Fibroblast of skin of right quadriceps (primary cell): ENCODE data around the gene RAB14.
A peak's percentile ranks its signal among the peaks of the same experiment; 100 is the strongest.

Experiments
- DNase-seq: peaks from one replicate; pipeline ENCODE4 v3.0.0-alpha.2; 2013

RAB14 gene

DNA sequence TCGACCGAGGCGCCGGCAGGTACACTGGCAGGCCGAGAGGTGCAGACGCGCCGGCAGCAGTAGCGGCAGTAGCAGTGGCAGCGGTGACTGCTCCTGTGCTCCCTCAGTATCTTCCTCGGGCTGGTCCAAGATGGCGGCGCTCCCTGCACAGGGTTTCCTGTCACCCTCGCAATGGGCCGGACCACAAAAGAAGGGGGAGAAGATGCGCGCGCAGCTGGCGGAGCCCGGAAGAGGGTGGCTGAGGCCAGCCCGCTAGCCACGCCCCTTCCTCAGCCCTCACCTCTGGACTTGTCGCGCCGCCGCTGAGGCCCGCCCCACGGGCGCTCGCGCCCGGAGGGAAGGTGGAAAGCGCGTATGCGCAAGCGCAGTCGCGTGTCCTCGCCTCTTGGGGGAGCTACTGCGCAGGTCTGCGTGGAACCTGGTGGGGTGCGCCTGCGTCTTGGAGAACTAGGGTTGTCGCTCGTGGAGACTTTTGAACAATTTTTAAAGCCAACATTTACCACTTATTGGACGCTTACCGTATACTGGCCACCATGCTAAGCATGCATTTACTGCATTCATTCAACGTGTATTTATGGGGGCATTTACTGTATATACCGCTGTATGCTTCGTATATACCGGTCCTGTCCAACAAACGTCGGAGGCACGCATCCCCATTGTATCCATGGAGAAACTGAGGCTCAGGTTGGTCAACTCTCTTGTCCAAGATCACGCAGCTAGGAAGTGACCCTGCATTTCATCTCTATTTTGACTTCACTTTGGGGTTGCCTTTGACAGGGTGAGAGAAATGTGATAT lies at the start of gene RAB14:
TSS of gene RAB14 (minus strand) at position 132 of the 796 bp plus-strand sequence. CDS start 8,457 bp downstream, outside the sequence.
- DNase-seq = peak; percentile 97

DNA sequence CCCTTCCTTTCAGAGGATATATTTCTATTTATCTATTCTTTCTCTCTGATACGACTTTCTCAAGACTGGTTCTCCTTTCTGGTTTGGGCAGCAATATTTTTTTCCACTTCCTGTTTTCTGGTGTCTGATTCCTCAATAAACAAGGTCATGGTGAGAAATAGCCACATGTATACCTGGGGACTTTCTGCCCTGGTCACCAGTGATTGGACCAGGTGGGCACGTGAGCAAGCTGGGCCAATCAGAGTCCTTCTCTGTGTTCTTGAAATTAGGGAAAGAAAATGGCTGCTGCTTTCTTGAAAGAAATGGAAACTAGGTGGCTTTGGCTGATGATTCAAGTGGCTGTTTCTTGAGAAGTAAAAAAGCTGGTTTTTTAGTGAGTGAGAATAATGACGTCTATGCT lies 47.9 kb upstream of the RAB14 start:
- DNase-seq = no peak

DNA sequence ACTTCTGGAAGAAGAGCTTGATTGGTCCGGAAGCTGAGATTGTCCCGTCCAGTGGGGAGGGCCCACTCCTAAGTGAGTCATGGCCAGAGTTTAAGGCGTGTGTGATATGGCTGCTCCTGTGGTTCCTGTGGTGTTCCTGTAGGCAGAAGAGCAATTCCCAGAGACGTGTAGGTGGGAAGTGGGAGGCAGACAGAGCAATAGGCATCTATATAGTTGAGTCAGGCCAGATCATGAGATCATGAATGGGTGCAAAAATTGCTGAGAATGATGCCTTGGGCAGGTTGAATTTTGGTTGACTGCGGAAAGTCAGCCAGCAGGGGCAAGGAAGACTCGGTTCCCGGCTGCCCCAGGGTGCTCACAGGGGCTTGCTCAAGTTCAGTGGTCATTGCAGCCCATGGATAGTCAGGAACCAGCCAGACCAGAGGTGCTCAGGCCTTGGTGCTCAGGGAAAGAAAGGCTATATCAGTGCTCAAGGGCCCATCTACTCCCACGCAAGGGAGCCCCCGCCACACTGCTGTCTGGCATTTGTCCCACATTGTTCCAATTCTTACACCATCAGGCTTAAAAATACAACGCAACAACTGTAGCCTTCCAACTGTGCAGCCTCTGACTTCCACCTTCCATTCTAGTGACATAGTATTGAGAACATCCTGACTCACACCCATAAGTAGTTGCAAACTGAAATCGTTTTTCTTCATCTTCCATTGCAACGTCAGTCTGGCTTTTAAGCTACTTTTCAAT lies 45.3 kb upstream of the RAB14 start:
- peak; percentile 92 for DNase-seq

DNA sequence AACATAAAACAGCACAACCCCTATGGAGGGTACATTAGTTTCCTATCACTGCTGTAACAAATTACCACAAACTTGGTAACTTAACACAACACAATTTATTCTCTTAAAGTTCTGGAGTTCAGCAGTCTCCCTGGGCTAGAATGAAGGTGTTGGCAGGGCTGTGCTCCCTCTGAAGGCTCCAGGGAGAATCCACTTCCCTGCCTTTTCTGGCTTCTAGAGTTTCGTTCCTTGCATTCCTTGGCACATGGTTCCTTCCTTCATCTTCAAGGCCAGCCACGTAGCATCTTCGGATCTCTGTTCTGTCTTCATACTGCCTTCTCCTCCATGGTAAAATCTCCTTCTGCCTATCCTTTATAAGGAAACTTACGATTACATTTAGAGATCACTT lies 41.3 kb upstream of the RAB14 start:
- DNase-seq = no peak

DNA sequence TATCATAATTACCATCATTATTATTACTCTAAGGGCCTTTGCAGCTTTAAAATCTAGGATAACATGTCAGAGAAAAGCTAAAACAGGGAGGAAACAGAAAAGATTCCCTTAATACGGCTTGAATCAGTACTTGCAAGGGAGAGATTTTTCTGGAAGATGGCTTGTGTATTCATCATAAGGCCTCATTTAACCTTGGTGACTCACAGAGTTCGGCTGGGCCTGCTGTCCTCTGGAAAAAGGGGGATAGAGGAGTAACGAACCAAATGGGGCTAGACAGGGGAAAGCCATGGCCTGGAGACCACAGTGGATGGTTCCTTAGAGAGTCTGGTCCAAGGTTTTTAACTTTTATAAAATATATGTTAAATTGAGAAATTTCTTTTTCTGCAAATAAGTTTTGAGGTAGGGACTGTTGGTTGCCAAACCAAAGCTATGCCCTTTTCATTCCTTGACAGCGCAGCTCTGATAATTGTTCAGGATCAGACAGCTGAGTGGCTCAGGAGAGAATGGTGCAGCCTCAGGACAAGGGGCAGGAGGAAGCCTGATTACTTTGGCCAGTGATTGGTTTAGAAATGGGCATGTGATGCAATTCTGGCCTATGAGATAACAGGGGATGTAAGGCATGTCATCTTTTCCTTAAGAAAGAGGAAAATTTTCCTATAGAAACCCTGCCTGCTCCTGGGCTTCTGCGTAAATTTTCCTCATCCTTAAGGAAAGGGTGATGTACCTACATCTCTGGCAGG lies 40.7 kb upstream of the RAB14 start:
- DNase-seq = peak; percentile 55

DNA sequence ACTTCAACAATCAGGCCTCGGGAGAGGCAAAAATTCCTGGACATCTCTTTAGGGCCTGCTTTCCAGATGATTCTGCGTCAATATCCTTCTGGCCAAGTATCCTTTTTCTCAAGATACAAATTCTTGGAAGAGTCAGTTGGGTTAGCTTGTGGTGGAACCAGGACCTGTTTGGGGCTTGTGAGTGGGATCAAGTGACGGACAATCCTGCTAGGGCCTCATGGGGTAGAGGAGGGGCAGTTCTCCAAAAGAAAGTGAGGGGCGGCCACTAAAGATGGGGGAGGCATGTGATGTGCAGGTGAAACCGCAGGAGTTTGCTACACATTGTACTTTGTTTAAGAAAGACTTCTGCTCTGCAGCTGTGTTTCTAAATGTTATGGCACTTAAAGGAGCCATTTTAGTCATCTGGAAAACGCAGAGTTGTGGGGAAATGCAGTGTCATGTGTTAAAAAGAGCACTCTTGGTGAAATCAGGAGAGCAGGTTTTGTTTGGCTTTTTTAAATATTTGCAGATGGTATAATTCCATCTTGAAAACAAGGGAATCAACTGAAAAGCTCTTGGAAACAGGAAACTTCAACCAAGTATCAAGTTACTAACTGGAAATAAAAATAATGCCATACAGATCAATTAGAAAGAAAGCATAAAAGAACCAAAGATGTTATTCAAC lies 38.9 kb upstream of the RAB14 start:
- DNase-seq = peak; percentile 38

DNA sequence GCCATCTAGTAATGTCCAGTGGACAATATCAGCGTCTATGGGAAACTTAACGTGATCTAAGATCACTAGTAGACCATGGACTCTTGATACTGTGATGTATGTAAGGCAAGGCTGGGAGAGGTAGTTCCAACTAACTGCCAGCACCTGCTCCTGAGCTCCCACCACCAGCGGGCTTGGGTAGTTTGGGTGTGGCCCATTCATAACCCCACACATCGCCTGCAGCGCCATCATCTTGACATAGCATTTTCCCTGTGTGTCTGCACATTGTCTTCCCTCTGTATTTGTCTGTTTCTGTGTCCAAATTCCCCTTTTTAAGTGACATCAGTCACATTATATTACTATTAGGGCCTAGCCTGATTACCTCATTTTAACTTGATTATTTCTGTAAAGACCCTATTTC lies 38.2 kb upstream of the RAB14 start:
- DNase-seq = no peak

DNA sequence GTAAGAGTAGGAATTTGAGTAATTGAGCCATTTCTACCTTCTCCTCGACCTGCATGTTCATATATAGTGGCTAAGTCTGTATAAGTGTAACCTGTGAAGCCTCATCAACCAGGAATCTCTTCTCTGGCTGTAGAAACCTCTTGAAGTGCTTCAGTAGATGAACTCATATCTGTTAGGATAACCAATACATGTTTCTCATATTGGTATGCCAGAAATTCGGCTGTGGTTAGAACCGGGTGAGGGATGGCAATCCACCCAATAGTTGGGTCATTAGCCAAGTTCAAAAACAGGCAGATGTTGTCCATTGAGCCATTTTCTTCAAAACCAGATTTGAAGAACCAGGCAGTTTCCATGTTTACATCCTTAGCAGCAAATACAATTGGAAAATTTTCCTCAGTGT lies 37.4 kb upstream of the RAB14 start:
- DNase-seq = peak; percentile 19

DNA sequence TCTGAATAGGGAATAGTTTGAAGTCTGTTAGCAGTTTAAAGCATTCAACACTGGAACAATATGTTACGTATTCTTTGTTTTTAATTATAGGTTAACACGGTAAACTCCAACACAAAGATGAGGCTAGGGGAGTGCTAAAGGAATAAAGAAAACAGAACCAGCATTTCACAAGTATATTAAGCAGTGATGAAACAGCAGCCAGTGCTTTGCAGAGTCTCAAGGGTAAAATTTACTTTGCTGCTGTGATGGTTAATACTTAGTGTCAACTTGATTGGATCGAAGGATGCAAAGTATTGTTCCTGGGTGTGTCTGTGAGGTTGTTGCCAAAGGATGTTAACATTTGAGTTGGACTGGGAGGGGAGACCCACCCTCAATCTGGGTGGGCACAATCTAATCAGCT lies 36.2 kb upstream of the RAB14 start:
- no peak for DNase-seq

DNA sequence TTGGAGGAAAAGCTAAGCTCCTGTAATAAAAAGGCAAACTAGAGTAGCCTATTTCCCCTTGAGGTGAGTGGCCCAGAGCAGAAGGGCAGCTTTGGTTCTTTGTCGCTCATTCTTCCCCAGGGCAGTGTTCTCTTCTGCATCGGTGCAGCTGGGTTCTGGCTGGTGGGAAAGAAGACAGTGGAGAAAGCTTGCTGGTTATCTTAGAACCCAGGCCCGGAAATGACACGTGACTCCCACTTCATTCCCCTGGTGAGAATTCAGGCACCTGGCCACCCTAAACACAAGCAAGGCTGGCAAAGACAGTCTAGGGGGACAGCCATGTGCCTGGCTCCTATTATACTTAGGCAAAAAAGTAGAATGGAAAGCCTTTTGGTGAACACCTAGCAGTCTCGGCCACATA lies 33.8 kb upstream of the RAB14 start:
- no peak for DNase-seq

DNA sequence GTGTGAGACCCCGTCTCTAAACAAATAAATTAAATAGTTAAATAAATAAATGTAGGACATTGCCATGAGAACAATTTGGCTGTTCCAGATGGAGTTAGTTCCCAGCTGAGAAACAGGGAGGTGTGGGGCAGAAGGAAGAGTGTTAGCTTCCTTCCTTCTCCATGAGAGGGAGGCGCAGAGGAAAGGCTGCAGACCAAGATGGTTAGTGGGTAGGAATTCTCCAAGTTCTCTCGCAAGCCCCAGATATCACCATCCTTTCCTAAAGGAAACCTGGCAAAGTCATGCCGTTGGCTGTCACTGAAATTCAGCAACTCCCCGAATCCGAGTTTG lies 33.1 kb upstream of the RAB14 start:
- no peak for DNase-seq

DNA sequence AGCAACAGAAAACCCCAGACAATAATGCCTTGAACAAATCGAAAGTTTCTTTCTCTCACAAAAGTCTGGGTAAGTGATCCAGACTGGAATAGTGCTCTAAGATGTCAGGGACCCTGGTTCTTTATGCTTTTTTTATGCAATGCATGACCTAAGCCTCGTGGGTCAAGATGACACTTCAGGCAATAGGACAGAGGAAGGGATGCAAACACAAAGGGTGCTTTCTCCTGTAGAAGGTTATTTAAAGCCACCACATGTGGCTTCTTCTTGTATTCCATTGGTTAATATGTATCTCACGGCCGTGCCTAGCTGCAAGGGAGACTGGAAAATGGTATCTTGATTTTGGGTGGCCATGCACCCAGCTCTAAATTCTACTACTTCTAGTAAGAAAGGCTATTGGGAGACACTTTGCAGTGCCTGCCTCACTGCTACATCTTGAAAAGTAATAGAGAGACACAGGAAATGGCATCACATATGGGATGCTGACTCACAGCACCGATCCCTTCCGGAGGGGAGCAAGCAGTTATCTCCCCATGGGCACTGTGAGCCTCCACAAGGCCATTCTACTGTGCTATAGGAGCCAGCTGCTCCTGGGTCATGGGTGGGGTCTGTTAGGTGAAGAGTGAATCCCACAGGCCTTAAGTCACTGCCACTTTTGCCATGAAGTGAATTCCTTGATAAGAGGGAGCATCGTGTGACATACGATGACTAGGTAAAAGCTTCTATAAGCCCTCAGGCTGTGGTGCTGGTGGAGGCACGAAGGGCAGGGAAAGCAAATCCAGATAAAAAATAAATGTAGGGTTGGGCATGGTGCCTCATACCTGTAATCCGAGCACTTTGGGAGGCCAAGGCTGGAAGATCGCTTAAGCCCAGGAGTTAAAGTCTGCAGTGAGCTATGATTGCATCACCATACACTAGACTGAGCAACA lies 32.5 kb upstream of the RAB14 start:
- peak; percentile 66 for DNase-seq

DNA sequence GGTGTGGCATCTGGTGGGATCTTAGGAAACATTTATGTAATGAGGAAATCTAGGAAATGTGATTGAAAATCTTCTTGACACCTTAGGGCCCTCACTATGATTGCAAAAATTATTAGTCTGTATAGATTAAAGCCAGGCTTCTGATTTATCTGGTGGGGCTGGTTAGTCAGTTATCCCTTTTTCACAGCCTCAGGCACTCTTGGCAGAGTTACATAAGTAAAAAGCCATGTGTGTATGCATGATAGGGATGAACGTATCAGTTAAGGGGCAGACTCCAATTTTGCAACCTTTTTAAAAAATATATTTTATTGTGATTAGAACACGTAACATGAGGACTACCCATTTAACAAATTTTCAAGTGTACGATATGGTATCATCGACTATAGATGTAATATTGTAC lies 30.6 kb upstream of the RAB14 start:
- DNase-seq = no peak

DNA sequence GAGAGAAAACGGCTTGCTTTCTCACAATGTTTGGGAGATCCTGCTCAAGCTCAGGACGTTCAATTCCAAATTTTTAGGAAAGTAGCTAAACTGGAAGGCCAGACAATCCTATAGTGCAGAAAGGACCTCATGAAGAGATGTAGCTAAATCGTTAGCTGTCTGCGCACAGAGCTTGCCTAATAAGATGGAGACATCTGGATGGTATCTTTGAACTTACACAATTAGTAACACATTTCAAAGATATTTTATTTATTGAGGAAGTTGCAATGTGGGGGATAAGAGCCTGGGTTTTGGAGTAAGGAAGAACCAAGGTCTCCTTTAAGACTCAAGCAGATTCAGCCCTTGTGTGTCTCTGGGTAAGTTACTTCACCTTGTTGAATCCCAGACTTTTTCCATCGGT lies 28.6 kb upstream of the RAB14 start:
- DNase-seq = peak; percentile 43

DNA sequence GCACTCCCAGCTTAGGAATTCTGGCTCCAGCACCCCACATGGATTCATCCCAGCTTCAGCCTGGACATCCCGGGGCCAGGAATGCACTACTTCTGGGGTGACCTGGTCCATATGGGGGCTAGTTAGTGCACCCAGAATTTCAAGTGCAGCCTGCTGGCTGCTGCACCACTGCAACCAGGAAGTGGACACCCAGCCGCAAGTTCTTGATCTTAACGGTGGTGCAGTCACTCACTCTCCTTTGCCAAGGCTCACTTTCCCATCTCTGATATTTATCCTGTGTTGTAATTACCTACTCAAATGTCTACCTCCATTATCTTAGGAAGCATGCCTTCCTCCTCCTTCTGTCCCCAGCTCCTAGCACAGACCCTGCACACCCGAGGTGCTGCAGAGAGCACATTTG lies 26.2 kb upstream of the RAB14 start:
- no peak for DNase-seq

DNA sequence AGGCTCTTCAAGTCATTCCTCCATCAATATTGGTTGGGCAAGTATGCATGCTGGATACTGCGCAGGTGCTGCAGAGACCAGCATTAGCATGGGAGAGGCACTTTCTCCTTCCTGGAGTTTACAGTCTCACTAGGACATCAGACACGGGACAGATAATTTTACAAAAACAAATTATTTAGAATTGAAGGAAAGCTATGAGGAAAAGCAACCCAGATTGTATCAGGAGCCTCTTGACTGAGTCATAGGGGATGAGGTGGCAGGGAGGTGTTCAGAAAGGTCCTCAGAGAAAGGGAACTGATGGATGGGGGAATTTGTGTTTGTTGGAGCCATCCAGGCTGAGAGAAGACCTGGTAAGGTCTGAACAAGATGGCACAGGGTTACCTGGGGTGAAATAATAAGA lies 24.5 kb upstream of the RAB14 start:
- DNase-seq = peak; percentile 37

DNA sequence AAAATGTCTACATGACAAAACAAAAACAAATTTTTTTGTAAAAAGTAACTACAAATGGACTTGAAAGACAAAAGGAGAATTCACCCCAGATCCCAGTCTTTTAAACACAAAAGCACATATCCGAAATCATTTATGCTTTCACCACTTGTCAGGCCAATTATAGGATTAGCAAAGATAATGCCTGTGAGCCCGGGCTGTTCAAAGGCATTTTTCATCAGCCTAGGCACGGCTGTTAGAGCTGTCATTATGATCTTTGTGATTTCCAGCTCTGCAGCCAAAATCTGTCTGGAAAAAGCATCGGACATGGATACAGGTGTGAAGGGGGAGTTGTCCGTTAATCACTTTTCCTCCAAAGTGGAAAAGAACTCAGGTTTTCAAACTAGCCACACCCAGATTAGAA lies 23.6 kb upstream of the RAB14 start:
- no peak for DNase-seq

DNA sequence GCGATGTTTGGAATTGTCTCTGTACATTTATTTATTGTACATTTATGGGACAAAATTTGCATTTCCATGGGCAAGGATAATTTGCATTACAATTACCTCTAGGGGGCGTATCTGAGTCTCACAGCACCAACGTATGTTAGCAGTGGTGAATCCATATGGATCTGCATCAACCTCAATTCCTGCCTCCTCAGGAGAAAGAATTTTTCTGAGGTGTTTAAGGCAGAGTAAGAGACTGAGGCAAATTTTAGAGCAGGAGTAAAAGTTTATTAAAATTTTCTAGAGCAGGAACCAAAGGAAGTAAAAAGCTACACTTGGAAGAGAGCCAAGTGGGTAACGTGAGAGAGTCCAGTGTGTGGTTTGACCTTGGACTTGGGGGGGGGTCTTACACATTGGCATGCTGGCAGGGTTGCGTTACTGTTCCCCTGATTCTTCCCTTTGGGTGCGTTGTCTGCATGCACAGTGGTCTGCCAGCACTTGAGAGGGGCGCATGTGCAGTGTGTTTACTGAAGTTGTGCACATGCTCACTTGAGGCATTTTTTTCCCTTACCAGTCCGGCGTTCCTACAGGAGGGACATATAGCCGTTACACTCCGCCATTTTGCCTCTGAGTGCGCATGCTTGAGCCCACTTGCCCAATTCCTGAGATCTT lies 21.0 kb upstream of the RAB14 start:
- DNase-seq = peak; percentile 60

DNA sequence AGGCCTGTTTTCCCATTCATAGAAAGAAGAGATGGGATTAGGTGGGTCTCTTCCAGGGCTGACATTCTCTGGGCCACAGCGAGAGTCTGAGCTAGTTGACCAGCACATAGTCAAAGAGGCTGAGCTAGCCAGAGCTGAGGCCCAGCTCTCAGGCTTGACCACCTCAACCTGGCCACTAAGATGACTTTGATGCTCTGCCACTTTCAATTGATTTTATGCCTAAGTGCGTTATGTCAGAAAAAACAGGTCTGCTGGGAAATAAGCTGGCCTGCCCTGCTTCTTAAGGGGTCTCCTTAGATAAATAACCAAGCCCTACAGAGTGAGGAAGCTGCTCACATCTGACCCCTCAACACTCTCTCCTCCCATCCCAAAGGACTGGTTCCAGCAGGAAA lies 20.0 kb upstream of the RAB14 start:
- DNase-seq = no peak

DNA sequence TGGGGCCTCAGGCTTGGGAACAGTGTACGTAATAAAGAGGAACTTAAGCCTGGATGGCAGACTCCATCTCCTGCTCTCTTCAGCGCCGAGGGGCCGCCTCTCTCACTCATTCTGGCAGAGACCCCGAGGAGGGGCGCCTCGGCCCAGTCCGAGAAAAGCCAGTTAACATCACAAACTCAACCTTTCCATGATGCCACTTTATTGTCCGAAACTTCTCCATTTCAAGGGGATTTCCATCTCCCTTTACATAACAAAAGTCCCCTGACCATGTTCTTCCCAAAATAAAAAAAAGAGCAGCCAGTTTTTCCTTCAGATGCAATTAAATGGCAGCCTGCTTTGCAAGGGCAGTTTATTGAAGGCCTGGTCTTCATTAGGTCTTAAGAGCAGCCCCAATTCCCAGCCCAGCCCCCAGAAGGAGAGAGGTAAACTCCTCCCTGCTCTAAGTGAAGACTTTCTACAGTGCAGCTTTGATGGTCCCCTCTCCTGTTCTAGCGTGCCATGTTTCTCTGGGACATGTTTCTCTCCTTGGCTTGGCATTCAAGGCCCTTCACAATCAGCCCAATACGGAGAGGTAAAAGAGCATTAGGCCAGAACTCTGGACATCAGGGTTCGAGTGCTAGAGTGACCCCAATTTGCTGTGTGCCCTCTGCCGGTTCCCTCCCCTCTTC lies 19.5 kb upstream of the RAB14 start:
- DNase-seq = no peak

DNA sequence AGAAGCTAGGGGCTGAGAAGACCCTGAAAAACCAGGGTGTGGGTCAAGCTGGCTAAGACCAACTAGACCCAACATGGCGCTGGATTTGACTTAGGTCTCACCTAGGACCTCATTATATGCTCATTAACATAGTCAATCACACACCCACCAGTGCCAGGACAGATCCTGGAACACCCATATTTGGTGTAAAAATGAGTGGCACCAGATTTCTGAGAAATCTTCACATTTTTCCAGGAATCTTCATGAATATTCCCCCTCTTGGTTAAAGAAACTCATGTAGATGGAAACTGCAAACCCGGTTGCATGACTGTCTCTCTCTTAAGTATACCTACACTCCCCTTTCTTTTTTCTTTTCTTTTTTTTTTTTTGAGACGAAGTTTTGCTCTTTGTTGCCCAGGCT lies 17.9 kb upstream of the RAB14 start:
- no peak for DNase-seq
